ENCODE measurements around the gene KCNQ2.

The KCNQ2 gene

DNA sequence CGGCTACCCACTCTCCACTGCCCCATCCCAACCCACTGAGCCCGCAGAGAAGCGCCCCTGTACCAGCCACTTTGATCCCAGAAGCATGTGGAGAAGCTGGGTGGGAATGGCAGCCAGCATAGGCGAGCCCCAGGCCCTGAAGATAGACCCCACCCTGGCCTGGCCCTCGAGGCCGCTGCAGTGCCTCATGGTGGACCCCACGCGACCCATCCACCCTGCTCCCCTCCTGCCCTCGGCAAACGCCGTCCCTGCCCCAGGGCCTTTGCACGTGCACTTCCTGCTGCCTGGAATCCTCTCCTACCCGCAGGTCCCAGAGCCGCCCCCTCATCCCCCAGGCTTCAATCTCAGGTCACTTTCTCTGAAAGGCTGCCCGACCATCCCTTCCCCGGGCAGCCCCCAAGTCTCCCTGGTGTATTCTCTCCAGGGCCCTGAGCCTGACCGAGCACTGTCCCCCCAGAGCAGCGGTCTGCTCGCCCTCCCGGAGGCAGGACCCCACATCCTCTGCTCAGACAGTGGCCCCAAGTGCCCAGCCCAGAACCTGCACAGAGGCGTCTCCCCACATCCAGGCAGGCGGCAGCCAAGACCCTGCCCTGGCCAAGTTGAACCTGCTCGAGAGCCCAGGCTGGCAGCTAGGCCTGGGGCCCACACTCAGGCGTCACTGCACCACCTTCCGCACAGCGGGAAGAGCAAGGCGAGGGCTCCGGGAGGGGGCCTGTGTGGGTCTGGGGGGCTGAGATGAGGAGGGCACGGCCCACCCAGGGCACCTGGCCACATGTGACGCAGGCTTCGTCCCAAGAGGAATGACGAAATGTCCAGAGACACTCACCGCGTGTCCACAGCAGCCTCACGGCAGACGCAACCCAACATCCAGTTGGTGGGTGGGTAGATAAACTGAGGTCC, 14.0 kb downstream of the KCNQ2 start:
- H3K27me3 ChIP-seq (ENCODE audit: insufficient read depth, low read length): no peaks in the 10 kb centered on the region
- H3K4me1 ChIP-seq (ENCODE audit: insufficient read depth, low read length): peaks cover 10% of the 10 kb centered on the region
- H3K9me3 ChIP-seq (ENCODE audit: insufficient read depth, low read depth, low read length): no peaks in the 10 kb centered on the region
- no peak overlapping the region for H3K4me3 ChIP-seq (ENCODE audit: low read length)
- 95% methylated on average over 36 of the region's 36 CpGs for WGBS
- no peak overlapping the region for H3K27ac ChIP-seq (ENCODE audit: low read depth, low read length)
- H3K9ac ChIP-seq (ENCODE audit: low read depth, low read length): no peak overlapping the region
- H3K36me3 ChIP-seq (ENCODE audit: insufficient read depth, low read length): no peaks in the 10 kb centered on the region

DNA sequence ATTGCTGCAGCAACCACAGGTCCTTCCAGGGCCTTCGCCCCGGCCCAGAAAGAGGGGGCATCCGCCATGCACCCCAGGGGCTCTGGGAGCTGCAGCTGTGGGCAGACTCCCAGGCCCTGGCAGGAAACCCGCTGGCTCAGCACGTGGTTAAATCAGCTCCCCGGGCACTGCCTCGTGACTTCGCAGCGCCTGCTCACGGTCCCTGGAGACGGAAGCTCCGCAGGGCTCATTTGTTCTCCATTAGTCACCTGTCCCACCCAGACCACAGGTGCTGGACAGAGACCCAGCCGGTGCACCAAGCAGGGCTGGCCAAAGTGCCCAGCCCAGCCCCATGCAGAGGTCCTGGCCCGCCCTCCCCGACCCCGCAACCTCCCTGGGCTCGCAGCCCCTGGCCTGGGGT, 14.7 kb downstream of the KCNQ2 start:
- Histone ChIP-seq H3K9me3 (ENCODE audit: insufficient read depth, low read depth, low read length) (no peaks in the 10 kb centered on the region), H3K27ac (ENCODE audit: low read depth, low read length) (no peak overlapping the region), H3K4me1 (ENCODE audit: insufficient read depth, low read length) (peaks cover 10% of the 10 kb centered on the region), H3K4me3 (ENCODE audit: low read length) (no peak overlapping the region), H3K27me3 (ENCODE audit: insufficient read depth, low read length) (no peaks in the 10 kb centered on the region), H3K36me3 (ENCODE audit: insufficient read depth, low read length) (no peaks in the 10 kb centered on the region), H3K9ac (ENCODE audit: low read depth, low read length) (no peak overlapping the region)
- WGBS: 89% methylated on average over 17 of the region's 17 CpGs

DNA sequence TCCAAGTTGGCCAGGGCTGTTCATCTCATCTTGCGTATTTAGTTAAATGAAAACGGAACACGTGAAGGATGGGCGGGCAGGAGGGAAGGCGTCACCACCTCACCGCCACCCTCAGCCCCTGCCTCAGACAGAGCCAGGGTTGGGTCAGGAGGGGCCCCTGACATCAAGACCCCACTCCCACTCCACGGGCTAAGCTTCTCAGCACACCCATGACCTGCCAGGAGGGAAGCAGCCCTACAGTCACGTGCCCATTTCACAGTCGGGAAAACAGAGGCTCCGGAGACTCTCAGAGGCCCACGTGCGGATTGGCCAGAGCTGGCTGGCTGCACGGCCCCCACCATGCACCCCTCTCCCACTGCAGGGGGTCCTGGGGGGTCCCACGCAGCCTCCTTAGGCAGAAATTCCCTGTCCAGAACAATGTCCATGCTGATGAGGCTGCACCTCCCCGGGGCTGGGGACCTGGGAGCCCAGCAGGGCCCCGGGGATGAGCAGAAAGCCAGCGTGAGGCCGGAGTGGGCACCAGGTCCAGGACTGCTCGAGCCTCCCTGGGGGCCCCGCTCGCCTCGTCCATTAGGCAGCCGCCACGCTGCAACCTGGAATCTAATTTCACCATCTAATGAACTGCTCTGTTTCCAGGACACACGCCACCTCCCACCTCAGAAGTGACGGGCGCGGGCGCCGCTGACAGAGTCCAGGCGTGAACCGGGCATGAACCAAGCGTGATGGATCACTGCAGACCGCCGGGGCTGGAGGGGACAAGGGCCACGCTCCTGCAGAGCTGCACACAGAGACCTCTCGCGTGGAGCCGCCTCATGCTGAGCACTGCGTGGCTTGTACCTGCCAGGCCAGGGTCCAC, 15.8 kb downstream of the KCNQ2 start:
- H3K4me1 ChIP-seq (ENCODE audit: insufficient read depth, low read length): peaks cover 10% of the 10 kb centered on the region
- H3K9me3 ChIP-seq (ENCODE audit: insufficient read depth, low read depth, low read length): no peaks in the 10 kb centered on the region
- no peaks in the 10 kb centered on the region for H3K36me3 ChIP-seq (ENCODE audit: insufficient read depth, low read length)
- H3K9ac ChIP-seq (ENCODE audit: low read depth, low read length): no peak overlapping the region
- no peak overlapping the region for H3K4me3 ChIP-seq (ENCODE audit: low read length)
- no peak overlapping the region for H3K27ac ChIP-seq (ENCODE audit: low read depth, low read length)
- WGBS: 88% methylated on average over 40 of the region's 40 CpGs
- no peaks in the 10 kb centered on the region for H3K27me3 ChIP-seq (ENCODE audit: insufficient read depth, low read length)

DNA sequence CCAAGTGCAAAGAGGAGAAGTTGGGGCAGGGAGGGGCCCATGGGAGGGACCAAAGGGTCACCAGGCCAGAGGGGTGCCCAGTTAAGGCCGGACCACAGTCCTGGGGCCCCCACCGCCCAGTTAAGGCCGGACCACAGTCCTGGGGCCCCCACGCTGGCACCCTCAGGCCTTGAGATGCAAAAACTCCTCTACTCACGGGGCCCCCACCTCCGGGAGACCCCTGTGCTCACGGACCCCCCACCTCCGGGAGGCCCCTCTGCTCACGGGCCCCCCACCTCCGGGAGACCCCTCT, 16.9 kb downstream of the KCNQ2 start:
- Histone ChIP-seq H3K4me3 (ENCODE audit: low read length) (no peak overlapping the region), H3K9ac (ENCODE audit: low read depth, low read length) (no peak overlapping the region), H3K4me1 (ENCODE audit: insufficient read depth, low read length) (peaks cover 10% of the 10 kb centered on the region), H3K36me3 (ENCODE audit: insufficient read depth, low read length) (no peaks in the 10 kb centered on the region), H3K9me3 (ENCODE audit: insufficient read depth, low read depth, low read length) (no peaks in the 10 kb centered on the region), H3K27ac (ENCODE audit: low read depth, low read length) (no peak overlapping the region), H3K27me3 (ENCODE audit: insufficient read depth, low read length) (no peaks in the 10 kb centered on the region)
- WGBS: 95% methylated on average over 8 of the region's 10 CpGs

DNA sequence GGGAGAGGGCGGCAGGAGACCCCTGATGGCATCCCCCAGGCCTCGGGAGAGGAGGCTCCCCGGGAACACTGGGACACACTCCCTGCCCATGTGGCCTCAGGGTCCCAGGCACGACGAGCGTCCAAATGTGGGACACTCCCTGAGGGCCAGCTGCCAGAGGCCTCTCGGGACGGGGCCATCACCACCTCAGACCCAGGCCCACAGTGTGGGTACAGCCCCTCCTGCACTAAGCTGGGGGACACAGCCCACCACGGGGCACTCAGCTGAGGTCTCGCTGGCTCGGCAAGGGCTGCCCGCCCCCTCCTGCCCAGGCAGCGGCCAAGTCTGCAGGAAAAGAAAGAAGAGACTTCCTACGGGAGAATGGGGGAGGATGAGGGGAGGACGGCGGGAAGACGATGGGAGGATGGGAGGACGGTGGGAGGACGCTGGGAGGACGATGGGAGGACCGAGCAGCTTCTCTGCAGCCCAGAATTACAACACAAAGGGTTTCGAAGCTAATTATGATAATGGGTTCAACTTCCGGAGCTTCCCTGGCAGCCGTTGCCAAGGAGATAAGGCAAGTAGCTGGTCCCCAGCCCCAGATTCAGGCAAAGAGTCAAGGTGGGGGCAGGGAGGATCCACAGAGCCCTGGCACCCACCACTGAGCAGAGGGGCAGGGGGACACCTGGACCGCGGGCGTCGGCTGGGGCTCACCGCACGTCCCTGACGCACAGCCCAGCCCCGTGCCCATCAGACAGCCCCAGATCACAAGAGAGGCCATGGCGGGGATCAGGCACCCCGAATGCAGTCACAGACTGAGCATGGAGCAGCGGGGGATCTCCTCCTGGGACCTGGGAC, 17.5 kb downstream of the KCNQ2 start:
- peak overlapping the region; percentile 16; the same call in 1 of the 2 replicates for H3K9ac ChIP-seq (ENCODE audit: low read depth, low read length)
- H3K27me3 ChIP-seq (ENCODE audit: insufficient read depth, low read length): no peaks in the 10 kb centered on the region
- H3K27ac ChIP-seq (ENCODE audit: low read depth, low read length): no peak overlapping the region
- H3K4me3 ChIP-seq (ENCODE audit: low read length): no peak overlapping the region
- no peaks in the 10 kb centered on the region for H3K9me3 ChIP-seq (ENCODE audit: insufficient read depth, low read depth, low read length)
- no peaks in the 10 kb centered on the region for H3K36me3 ChIP-seq (ENCODE audit: insufficient read depth, low read length)
- H3K4me1 ChIP-seq (ENCODE audit: insufficient read depth, low read length): peaks cover 10% of the 10 kb centered on the region
- WGBS: 37% methylated on average over 35 of the region's 35 CpGs

DNA sequence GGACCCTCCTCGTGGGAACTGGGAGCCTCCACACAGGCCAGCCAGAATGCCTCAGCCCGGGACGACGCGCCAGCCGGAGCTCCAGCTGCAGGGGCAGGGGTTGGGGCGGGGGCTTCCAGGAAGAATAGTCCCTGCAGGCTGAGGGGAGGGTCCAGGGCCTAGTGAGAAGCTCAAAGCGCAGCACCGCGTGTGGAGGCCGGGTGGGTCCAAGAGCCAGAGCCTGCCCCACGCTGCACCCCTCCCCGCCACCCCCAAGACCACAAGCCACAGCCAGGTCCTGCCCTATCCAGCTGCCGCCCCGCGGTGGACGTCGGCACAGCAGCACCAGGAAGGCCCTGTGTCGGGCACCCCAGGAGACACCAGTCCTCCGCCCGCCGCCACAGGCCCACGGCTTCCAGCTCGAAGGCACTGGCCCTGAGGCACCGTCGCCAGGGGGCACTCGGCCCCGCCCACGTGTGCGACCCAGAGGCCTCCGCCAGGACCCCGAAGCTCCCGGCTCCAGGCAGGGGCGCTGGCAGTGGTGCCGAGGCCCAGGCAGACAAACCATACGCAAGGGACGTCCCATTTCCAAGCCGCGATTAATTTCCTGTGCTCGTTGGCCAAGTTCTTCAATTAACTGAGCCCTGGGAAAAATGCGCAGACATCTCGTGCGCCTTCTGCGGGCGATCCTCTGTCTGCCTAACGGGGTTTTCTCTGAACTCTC, 19.5 kb downstream of the KCNQ2 start:
- no peak overlapping the region for H3K4me3 ChIP-seq (ENCODE audit: low read length)
- H3K36me3 ChIP-seq (ENCODE audit: insufficient read depth, low read length): no peaks in the 10 kb centered on the region
- no peak overlapping the region for H3K9ac ChIP-seq (ENCODE audit: low read depth, low read length)
- no peaks in the 10 kb centered on the region for H3K27me3 ChIP-seq (ENCODE audit: insufficient read depth, low read length)
- 77% methylated on average over 46 of the region's 46 CpGs for WGBS
- H3K27ac ChIP-seq (ENCODE audit: low read depth, low read length): no peak overlapping the region
- H3K9me3 ChIP-seq (ENCODE audit: insufficient read depth, low read depth, low read length): no peaks in the 10 kb centered on the region
- H3K4me1 ChIP-seq (ENCODE audit: insufficient read depth, low read length): peaks cover 10% of the 10 kb centered on the region

DNA sequence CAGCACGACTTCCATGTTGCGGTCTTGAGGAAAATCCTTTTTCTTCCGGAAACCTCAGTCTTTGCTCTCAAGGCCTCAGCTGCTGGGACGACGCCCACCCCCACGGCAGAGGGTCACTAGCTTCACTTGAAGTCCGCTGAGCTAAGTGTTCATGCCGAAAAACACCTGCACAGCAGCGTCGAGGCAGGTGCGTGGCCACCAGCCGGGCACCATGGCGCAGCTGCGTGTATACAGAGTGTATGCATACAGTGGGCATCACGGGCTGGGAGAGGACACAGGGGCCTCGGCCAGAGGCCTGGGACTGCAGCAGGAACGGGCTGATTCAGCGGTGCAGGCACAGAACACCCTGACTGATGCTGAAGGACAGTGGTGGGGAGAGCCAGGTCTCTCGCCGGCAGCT, 20.1 kb downstream of the KCNQ2 start:
- H3K9ac ChIP-seq (ENCODE audit: low read depth, low read length): no peak overlapping the region
- peaks cover 10% of the 10 kb centered on the region for H3K4me1 ChIP-seq (ENCODE audit: insufficient read depth, low read length)
- no peak overlapping the region for H3K4me3 ChIP-seq (ENCODE audit: low read length)
- WGBS: 94% methylated on average over 20 of the region's 20 CpGs
- no peaks in the 10 kb centered on the region for H3K27me3 ChIP-seq (ENCODE audit: insufficient read depth, low read length)
- no peaks in the 10 kb centered on the region for H3K36me3 ChIP-seq (ENCODE audit: insufficient read depth, low read length)
- H3K9me3 ChIP-seq (ENCODE audit: insufficient read depth, low read depth, low read length): no peaks in the 10 kb centered on the region
- no peak overlapping the region for H3K27ac ChIP-seq (ENCODE audit: low read depth, low read length)

DNA sequence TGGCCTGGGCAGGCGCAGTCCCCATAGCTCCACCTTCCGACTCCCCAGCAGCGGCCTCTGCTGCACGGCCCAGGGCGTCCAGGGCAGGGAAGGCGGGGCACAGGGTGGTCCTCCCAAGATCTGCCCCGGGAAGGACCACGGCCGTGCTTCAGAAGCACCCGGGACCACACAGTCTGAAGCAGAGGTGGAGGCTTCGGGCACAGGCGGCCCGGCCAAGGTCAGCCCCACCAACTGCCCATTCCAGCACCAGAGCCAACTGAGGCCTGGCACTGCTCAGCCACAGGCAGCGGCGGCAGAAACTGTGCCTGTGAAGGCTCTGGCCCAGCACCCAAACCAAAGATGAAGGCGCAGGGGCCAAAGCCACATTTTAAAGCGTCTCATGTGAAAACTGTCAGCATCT, 20.6 kb downstream of the KCNQ2 start:
- no peak overlapping the region for H3K9ac ChIP-seq (ENCODE audit: low read depth, low read length)

DNA sequence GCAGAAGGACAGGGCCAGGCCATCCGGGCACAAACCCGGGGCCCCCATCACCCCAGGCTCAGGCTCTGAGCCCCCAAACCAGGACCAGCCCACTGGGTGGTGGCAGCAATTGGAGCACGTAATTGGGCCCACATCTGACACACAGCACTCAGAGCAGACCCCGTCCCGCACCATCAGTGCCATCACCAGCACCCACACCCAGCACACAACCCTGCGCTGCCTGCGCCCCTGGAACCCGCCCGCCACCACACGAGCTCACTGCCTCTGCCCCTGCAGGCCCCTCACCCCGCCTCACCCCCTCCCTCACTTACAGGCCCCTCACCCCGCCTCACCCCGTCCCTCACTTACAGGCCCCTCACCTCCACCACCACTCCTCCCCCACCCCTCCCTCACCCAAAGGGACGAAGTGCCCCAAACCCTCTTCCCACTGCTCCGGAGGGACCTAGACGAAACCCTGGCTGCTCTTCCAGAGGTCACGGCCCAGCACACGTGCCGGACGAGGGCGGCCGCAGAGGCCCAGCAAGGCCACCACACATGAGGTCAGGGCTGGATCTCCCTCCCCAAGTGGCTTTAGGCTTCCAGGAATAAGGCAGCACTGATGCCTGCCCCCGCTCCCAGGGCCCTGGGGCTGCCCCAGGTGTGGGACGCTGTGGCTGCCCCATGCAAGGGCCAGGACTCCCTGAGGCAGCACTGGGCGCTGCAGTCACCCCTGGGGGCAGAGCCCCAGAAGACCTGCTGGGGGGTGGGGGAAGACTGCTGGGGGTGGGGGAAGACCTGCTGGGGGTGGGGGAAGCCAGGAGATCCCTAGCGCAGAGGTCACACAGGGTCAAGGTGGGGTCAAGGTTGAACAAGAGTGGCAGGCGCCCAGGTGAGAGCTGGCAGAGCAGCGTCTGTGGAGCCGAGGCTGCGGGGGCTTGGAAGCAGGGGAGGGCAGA, 22.4 kb downstream of the KCNQ2 start:
- WGBS: 89% methylated on average over 30 of the region's 30 CpGs
- H3K9me3 ChIP-seq (ENCODE audit: insufficient read depth, low read depth, low read length): no peaks in the 10 kb centered on the region

More for the DNA sequence above, 20.6 kb downstream of the KCNQ2 start:
- Histone ChIP-seq H3K4me3 (ENCODE audit: low read length) (no peak overlapping the region), H3K9me3 (ENCODE audit: insufficient read depth, low read depth, low read length) (no peaks in the 10 kb centered on the region), H3K4me1 (ENCODE audit: insufficient read depth, low read length) (peaks cover 10% of the 10 kb centered on the region), H3K36me3 (ENCODE audit: insufficient read depth, low read length) (no peaks in the 10 kb centered on the region), H3K27ac (ENCODE audit: low read depth, low read length) (no peak overlapping the region), H3K27me3 (ENCODE audit: insufficient read depth, low read length) (no peaks in the 10 kb centered on the region)
- 92% methylated on average over 17 of the region's 17 CpGs for WGBS

DNA sequence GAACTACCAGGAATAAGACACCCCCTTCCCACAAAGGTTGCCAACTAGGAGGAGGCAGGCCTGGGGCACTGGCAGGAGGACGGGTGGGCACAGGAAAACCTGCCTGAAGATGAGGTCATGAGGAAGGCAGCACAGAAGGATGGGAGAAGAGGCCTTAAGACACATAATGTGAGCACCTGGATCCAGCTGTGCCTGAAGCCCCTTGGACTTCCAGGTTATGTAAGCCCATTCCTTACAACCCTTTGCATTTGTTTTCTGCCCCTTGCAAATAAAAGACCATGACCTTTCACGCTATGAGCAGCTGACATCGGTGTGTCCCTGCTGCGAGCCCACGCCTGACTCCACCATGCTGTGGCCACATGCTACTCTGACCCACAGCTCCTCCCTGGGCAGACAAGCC, 23.4 kb downstream of the KCNQ2 start:
- WGBS: 91% methylated on average over 5 of the region's 5 CpGs
- no peak overlapping the region for H3K27ac ChIP-seq (ENCODE audit: low read depth, low read length)
- H3K4me3 ChIP-seq (ENCODE audit: low read length): no peak overlapping the region
- H3K4me1 ChIP-seq (ENCODE audit: insufficient read depth, low read length): no peaks in the 10 kb centered on the region
- no peak overlapping the region for H3K9ac ChIP-seq (ENCODE audit: low read depth, low read length)
- H3K36me3 ChIP-seq (ENCODE audit: insufficient read depth, low read length): no peaks in the 10 kb centered on the region
- H3K27me3 ChIP-seq (ENCODE audit: insufficient read depth, low read length): no peaks in the 10 kb centered on the region
- H3K9me3 ChIP-seq (ENCODE audit: insufficient read depth, low read depth, low read length): no peaks in the 10 kb centered on the region

More for the DNA sequence above, 22.4 kb downstream of the KCNQ2 start:
- Histone ChIP-seq H3K27me3 (ENCODE audit: insufficient read depth, low read length) (no peaks in the 10 kb centered on the region), H3K4me3 (ENCODE audit: low read length) (no peak overlapping the region), H3K27ac (ENCODE audit: low read depth, low read length) (no peak overlapping the region), H3K9ac (ENCODE audit: low read depth, low read length) (no peak overlapping the region), H3K4me1 (ENCODE audit: insufficient read depth, low read length) (peaks cover 10% of the 10 kb centered on the region), H3K36me3 (ENCODE audit: insufficient read depth, low read length) (no peaks in the 10 kb centered on the region)

All from HUES64 (cell line).